GM12892 (cell line): Measurements from ENCODE around the gene SHANK1.

Experiments
- DNase-seq: peaks from one replicate; pipeline ENCODE4 v3.0.0; 2011; ENCODE audit not compliant: insufficient read length
- FAIRE-seq: peaks from 2 replicates; lab custom pipeline; 2011; peaks lifted over from hg19 to GRCh38; lab: Jason Lieb, UNC
- POLR2A ChIP-seq: IDR thresholded peaks from 2 replicates; pipeline ENCODE4 v1.6.1; 2011; ENCODE audit warnings: low read depth, low read length, control low read depth
- POLR2AphosphoS5 ChIP-seq: IDR thresholded peaks from 2 replicates; pipeline ENCODE4 v1.6.1; 2011; ENCODE audit warnings: low read depth, low read length, control low read depth
- TAF1 ChIP-seq: IDR thresholded peaks from 2 replicates; pipeline ENCODE4 v1.6.1; 2011; ENCODE audit warnings: low read depth, mild to moderate bottlenecking, control low read depth, low read length, borderline replicate concordance

The SHANK1 gene

DNA sequence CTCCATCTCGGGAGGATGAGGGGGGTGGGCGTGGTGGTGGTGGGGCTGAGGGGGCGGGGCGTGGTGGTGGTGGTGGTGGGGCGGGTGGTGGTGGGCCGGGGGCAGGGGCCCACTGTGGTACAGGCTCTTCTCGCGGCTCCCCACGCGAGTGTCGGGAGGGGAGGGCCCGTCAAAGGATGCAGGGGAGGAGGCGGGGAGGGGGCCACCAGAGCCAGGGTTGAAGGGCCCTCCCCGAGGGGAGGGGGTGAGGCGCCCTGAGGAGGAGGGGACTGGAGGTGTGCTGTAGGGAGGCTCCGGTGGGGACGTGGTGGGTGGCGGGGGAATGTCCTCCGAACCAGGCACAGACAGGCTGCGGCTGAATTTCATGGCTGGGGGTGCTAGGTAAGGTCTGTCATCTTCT is 50.7 kb downstream of the SHANK1 start:
- no peak for FAIRE-seq
- TF ChIP-seq POLR2AphosphoS5 (no peak), TAF1 (no peak), POLR2A (no peak)
- DNase-seq: no peak

DNA sequence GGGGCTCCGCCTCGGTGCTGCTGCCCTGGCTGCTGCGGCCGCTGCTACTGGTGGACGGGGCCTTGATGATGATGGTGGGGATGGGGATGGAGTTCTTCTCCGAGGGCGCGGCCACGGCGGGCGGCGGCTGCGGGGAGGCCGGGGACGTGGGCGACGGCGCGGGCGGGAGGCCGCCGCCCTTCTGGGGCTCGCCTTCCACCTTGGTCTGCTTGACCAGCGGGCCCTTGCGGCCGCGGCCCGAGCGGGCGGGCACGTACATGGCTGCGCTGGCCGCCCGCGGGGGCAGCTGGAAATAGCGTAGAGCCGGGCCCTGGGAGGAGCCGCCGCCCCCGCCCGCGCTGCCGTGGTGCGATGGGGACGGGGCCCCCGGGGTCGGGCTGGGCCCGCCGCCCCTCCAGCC is 51.2 kb downstream of the SHANK1 start:
- FAIRE-seq (no peak), DNase-seq (no peak)
- TF ChIP-seq POLR2A (no peak), POLR2AphosphoS5 (no peak), TAF1 (no peak)

DNA sequence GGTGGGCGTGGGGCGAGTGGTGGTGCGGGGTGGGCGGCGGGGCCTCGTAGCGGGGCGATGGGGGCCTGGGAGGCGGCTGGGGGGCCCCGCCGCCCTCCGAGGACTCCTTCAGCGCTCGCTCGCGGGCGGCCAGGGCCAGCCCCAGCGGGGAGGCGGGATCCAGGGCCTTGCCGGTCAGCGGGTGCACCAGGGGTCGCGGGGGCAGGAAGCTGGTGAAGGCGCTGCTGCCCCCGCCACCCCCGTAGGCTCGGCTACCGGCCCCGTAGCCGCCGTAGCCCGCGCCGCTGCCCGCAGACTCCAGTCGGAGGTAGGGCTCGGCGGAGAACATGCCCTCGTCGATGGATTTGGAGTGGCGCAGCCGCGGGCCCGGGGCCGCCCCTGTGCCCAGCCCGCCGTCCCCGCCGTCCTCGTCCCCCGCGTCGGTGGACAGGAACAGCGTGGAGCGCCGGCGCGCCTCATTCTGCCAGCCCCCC is 51.8 kb downstream of the SHANK1 start:
- DNase-seq (no peak), FAIRE-seq (no peak)

GRCh38 chr19:50667177-50667758 is 52.3 kb downstream of the SHANK1 start:
- no peak for FAIRE-seq
- TF ChIP-seq POLR2AphosphoS5: no peak
- TF ChIP-seq POLR2A: no peak
- TF ChIP-seq TAF1: no peak
- no peak for DNase-seq

More for the DNA sequence above, 51.8 kb downstream of the SHANK1 start:
- TF ChIP-seq POLR2AphosphoS5 (no peak), POLR2A (no peak), TAF1 (no peak)

- DNase-seq (no peak), FAIRE-seq (no peak)
- TF ChIP-seq POLR2AphosphoS5: no peak
- no peak for TF ChIP-seq POLR2A
- no peak for TF ChIP-seq TAF1
These were observed 53.0 kb downstream of the SHANK1 start for GRCh38 chr19:50666346-50667176.

DNA sequence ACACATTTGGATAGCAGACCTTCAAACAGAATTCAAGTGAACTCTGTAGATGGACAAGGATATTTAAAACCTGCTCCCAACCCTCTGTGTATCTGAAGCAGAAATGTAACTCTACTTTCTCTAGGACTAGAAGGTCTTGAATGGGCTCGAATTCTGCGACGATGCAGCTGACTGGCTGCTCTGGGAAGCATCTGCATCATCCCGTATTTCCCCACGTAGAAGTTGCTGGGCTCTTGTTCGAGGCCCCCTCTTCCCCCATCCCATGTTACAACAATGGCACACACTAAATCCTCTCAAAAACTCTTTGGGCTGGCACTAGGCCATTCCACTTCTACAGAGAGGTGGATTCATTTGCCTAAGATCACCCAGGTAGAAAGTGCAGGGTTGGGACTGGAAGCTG is 55.4 kb downstream of the SHANK1 start:
- TF ChIP-seq POLR2A: no peak
- TF ChIP-seq TAF1: no peak
- TF ChIP-seq POLR2AphosphoS5: no peak
- no peak for FAIRE-seq
- no peak for DNase-seq

- TF ChIP-seq POLR2A (no peak), TAF1 (no peak), POLR2AphosphoS5 (no peak)
- DNase-seq (no peak), FAIRE-seq (no peak)
These were observed 56.2 kb downstream of the SHANK1 start for GRCh38 chr19:50663482-50663790.

- TF ChIP-seq POLR2A: no peak
- FAIRE-seq: no peak
These were observed 56.7 kb downstream of the SHANK1 start for GRCh38 chr19:50662651-50663481.

GRCh38 chr19:50661766-50662650 is 57.6 kb downstream of the SHANK1 start:
- TF ChIP-seq POLR2AphosphoS5 (no peak), TAF1 (no peak), POLR2A (no peak)
- FAIRE-seq: no peak
- no peak for DNase-seq

More at GRCh38 chr19:50662651-50663481, 56.7 kb downstream of the SHANK1 start:
- DNase-seq: no peak

GRCh38 chr19:50661023-50661422 is 58.6 kb downstream of the SHANK1 start:
- DNase-seq (no peak), FAIRE-seq (no peak)
- TF ChIP-seq POLR2AphosphoS5: no peak
- TF ChIP-seq POLR2A: no peak
- TF ChIP-seq TAF1: no peak

DNA sequence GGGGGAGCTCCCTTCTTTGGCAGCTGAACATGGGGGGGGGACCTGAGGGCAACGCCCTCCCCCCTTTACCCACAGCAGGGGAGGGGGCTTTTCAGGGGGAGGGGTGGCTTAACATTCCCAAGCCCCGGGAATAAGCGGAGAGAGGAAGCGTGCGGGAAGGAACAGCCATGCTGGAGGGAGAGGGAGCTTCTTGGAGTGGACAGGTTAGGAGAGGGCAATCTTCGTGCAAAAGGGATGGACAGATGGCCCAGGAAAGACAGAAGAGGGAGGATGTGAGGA is 59.6 kb downstream of the SHANK1 start:
- FAIRE-seq: no peak
- TF ChIP-seq POLR2A: no peak
- TF ChIP-seq TAF1: no peak
- no peak for TF ChIP-seq POLR2AphosphoS5
- DNase-seq: no peak
